Psoas muscle (tissue), 8 donors: ENCODE results near the gene HS6ST3. TPM values are rescaled to one million over a fixed set of nuclear protein-coding genes. Genes with fewer than 3 reads are reported as not detected.

Experiments
- ATAC-seq, 4 donors: fragments of 200-7000 bp; cut with Tn5 transposase; one replicate each; pipeline ENCODE4 v1.9.1; 2020; ENCODE audit warnings: moderate library complexity in 3 of 4, mild to moderate bottlenecking in 2 of 4
- DNase-seq, 2 donors: peaks; one replicate each; pipeline ENCODE4 v3.0.0-alpha.2; 2020
- H3K27ac ChIP-seq: fragments of 200-600 bp; one replicate; pipeline ENCODE4 v1.8.0; 2022
- H3K27me3 ChIP-seq, 3 donors: fragments of 200-600 bp in 1 of 3; one replicate each; pipeline versions ENCODE4 v1.6.1 to v1.8.0; 2013 to 2022; ENCODE audit warnings: low read length in 2 of 3, mild to moderate bottlenecking in 2 of 3, moderate library complexity in 1 of 3; ENCODE audit not compliant: insufficient read depth in 3 of 3
- H3K36me3 ChIP-seq, 2 donors: fragments of 200-600 bp in 1 of 2; one replicate each; pipeline versions ENCODE4 v1.6.1 to v1.8.0; 2013 to 2022; ENCODE audit warnings: low read depth in 1 of 2, mild to moderate bottlenecking in 1 of 2, moderate library complexity in 1 of 2; ENCODE audit not compliant: insufficient read depth in 1 of 2
- H3K4me1 ChIP-seq: fragments of 200-600 bp; one replicate; pipeline ENCODE4 v1.8.0; 2022
- H3K4me3 ChIP-seq: fragments of 200-600 bp; one replicate; pipeline ENCODE4 v1.8.0; 2022; ENCODE audit warnings: mild to moderate bottlenecking
- H3K9me3 ChIP-seq: fragments of 200-600 bp; one replicate; pipeline ENCODE4 v1.8.0; 2022
- CTCF ChIP-seq: fragments of 200-600 bp; IDR thresholded peaks from one replicate; pipeline ENCODE4 v1.8.0; 2022; ENCODE audit warnings: antibody characterized with exemption
- WGBS, 3 donors: extraction: QIAGEN DNeasy Blood & Tissue Kit; methylation state at CpG; one replicate each; pipeline versions ENCODE4 v1.1.6 to v1.1.7; 2013; 5-methylcytosine and 5-hydroxymethylcytosine counted together
- intact Hi-C, 2 donors: fragments of 100-400 bp; cut with DNase I; formaldehyde crosslinking; loops; one replicate each; pipeline versions ENCODE4 v1.11.0 to v1.14.2; 2022
- polyA plus RNA-seq, 3 donors: library from polyadenylated mRNA; stranded (reverse); fragments of 200-250 nt; gene quantifications; one replicate each; pipeline ENCODE4 v1.2.3, GENCODE V29; 2013
- total RNA-seq, 4 donors: library from RNA; stranded (reverse); fragmentation: NEBNext Ultra II Directional in 2 of 4; extraction: Animal tissue kit (Norgen Biotek cat#: 25700) in 2 of 4; gene quantifications; one replicate each; pipeline versions ENCODE4 v1.2.1 to v1.2.4, GENCODE V29; 2021 to 2023
- donor health status: healthy with polysubstance abuse.
- donor health status: DM: no; HTN: no; CAD: no; lungs with moderate emphysema.
- donor health status: Bipolar disorder and iron deficiency.
- donor health status: healthy.
- donor health status: DM: yes; HTN: yes; CAD: no.
- donor health status: DM: no; HTN: no; CAD: no.
- donor health status: DM: no; HTN: no; CAD: no.
- donor health status: DM: yes; HTN: yes; CAD: no.

The HS6ST3 gene
- total and polyA plus RNA-seq, 7 donors: 0.01 to 0.58 (median 0.10) TPM

DNA sequence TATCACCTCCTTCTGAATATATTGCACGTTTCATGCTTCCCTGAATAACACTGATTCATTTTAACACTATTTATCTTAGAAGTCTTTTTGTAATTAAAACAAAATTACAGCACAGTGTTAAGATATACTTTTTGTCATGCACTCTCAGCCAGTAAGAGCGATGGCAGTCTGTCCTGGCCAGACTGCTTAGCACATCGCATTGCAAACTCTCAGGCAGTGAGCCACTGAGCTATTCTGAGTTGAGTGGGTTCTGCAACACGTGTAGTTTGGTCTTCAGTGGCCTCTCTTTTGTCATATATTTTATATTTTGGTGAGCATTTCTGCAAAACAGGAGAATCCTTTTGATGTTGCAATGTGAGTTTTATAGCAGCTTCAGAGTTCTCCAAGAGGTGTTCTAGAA, 332.1 kb downstream of the HS6ST3 start:
- Histone ChIP-seq H3K9me3 (no peaks in the 10 kb centered on the region), H3K4me3 (no peak overlapping the region), H3K36me3 (no peaks in the 10 kb centered on the region), H3K4me1 (no peaks in the 10 kb centered on the region), H3K27me3 (no peaks in the 10 kb centered on the region), H3K27ac (no peak overlapping the region)
- TF ChIP-seq CTCF: no peak
- 68 to 71% (median 70%) methylated on average over 4 of the region's 4 CpGs for WGBS, 3 donors
- DNase-seq (no peak), ATAC-seq (no peak)
- intact Hi-C loops: no loop called here

- DNase-seq (no peak), ATAC-seq (no peak)
- intact Hi-C loops: no loop called here
- no peaks in the 10 kb centered on the region for H3K9me3 ChIP-seq
- no peaks in the 10 kb centered on the region for H3K4me1 ChIP-seq
- no peak overlapping the region for H3K27ac ChIP-seq
- no peaks in the 10 kb centered on the region for H3K27me3 ChIP-seq
- no peaks in the 10 kb centered on the region for H3K36me3 ChIP-seq
- no peak overlapping the region for H3K4me3 ChIP-seq
- 62 to 78% (median 70%) methylated on average over 3 of the region's 3 CpGs for WGBS, 3 donors
- no peak for TF ChIP-seq CTCF
Observed at GRCh38 chr13:96426167-96426566, 336.3 kb downstream of the HS6ST3 start.

- WGBS, 3 donors: 70 to 80% (median 77%) methylated on average over 5 of the region's 5 CpGs
- intact Hi-C loops: no loop called here
- no peak for TF ChIP-seq CTCF
Observed at GRCh38 chr13:96428911-96429310, 339.0 kb downstream of the HS6ST3 start.

DNA sequence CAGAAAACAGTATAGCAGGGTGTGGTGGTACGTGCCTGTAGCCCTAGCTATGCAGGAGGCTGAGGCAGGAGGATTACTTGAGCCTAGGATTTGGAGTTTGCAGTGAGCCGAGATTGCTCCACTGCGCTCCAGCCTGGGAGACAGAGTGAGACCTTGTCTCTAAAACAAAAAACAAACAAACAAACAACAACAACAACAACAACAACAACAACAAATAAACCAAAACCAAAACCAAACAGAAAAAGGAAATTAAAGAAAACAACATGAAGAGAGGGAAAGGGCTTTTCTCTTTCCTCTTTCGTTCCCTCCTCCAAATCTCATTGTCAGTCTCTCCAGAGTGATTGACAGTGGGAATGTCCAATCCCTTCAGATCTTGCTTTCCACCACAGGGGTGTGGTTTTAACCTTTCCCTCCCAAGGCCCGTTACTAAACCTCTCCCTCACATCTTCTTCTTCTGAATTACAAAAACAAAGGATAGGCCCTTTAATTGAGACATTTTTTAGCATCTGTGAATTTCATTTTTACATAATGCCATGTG, 341.2 kb downstream of the HS6ST3 start:
- intact Hi-C loops: no loop called here

More at GRCh38 chr13:96428911-96429310, 339.0 kb downstream of the HS6ST3 start:
- ATAC-seq (no peak), DNase-seq (no peak)
- Histone ChIP-seq H3K4me3 (no peak overlapping the region), H3K36me3 (no peaks in the 10 kb centered on the region), H3K27me3 (no peaks in the 10 kb centered on the region), H3K9me3 (no peaks in the 10 kb centered on the region), H3K27ac (no peak overlapping the region), H3K4me1 (no peaks in the 10 kb centered on the region)

More for the DNA sequence above, 341.2 kb downstream of the HS6ST3 start:
- ATAC-seq: no peak
- H3K27me3 ChIP-seq: no peaks in the 10 kb centered on the region
- no peak for TF ChIP-seq CTCF
- no peaks in the 10 kb centered on the region for H3K4me1 ChIP-seq
- DNase-seq: no peak
- H3K36me3 ChIP-seq: no peaks in the 10 kb centered on the region
- no peak overlapping the region for H3K27ac ChIP-seq
- WGBS, 3 donors: 67 to 84% (median 75%) methylated on average over 5 of the region's 5 CpGs
- H3K4me3 ChIP-seq: no peak overlapping the region
- no peaks in the 10 kb centered on the region for H3K9me3 ChIP-seq
